A673 (cell line): ENCODE measurements around the gene GPHA2. TPM values are rescaled to one million over a fixed set of nuclear protein-coding genes. Genes with fewer than 3 reads are reported as not detected.

Experiments used
- BruUV-seq: library from RNA; stranded (reverse); fragments of 400-500 nt; replicated peaks from 2 replicates; lab custom pipeline; 2021; lab: Mats Ljungman, UMichigan
- CTCF ChIA-PET: fragments of 300-600 bp; sonication (Branson Sonifier 250); formaldehyde crosslinking; loops from one replicate; lab custom pipeline; 2022; ENCODE audit warnings: antibody characterized with exemption; lab: Charles Lee
- POLR2A ChIA-PET: fragments of 300-600 bp; sonication (Branson Sonifier 250); formaldehyde crosslinking; loops from one replicate; lab custom pipeline; 2022; ENCODE audit warnings: antibody characterized with exemption; ENCODE audit not compliant: low non-redundant PET; lab: Charles Lee
- DNase-seq: peaks from one replicate; pipeline ENCODE4 v3.0.0-alpha.2; 2015; ENCODE audit warnings: low spot score
- H3K27ac ChIP-seq: fragments of 200-600 bp; sonication (generic); 2 replicates; pipeline ENCODE4 v1.5.1; 2016; ENCODE audit warnings: mixed run types, low read depth, mild to moderate bottlenecking, mixed read lengths, antibody characterized with exemption, low read length; ENCODE audit not compliant: poor library complexity, severe bottlenecking
- H3K27me3 ChIP-seq: fragments of 200-600 bp; sonication (generic); replicated peaks from 2 replicates; pipeline ENCODE4 v1.6.1; 2017; ENCODE audit warnings: mixed run types, low read depth, mild to moderate bottlenecking, mixed read lengths, antibody characterized with exemption, low read length; ENCODE audit not compliant: insufficient read depth, poor library complexity
- H3K36me3 ChIP-seq: fragments of 200-600 bp; sonication (generic); 2 replicates; pipeline ENCODE4 v1.6.1; 2016; ENCODE audit warnings: mixed run types, mild to moderate bottlenecking, mixed read lengths, antibody characterized with exemption, low read length; ENCODE audit not compliant: insufficient read depth, poor library complexity, severe bottlenecking
- H3K4me1 ChIP-seq: fragments of 200-600 bp; sonication (generic); 2 replicates; pipeline ENCODE4 v1.6.1; 2017; ENCODE audit warnings: mixed run types, mild to moderate bottlenecking, mixed read lengths, antibody characterized with exemption, low read length; ENCODE audit not compliant: insufficient read depth, poor library complexity, severe bottlenecking
- H3K4me3 ChIP-seq: fragments of 200-600 bp; sonication (generic); 2 replicates; pipeline ENCODE4 v1.5.1; 2016; ENCODE audit warnings: low read depth, mixed run types, mild to moderate bottlenecking, mixed read lengths, low read length; ENCODE audit not compliant: poor library complexity, severe bottlenecking
- H3K9me3 ChIP-seq: fragments of 200-600 bp; sonication (generic); 2 replicates; pipeline ENCODE4 v1.6.1; 2016; ENCODE audit warnings: mixed run types, low read depth, mild to moderate bottlenecking, mixed read lengths, antibody characterized with exemption, low read length; ENCODE audit not compliant: poor library complexity, severe bottlenecking
- CTCF ChIP-seq: fragments of 300-800, 200-600 bp; sonication (generic); conservative IDR thresholded peaks from 2 replicates; pipeline ENCODE4 v1.5.1; 2017; ENCODE audit warnings: low read depth, mild to moderate bottlenecking, antibody characterized with exemption, low read length, moderate library complexity, mixed read lengths
- EZH2 ChIP-seq: fragments of 200-600 bp; sonication (generic); IDR thresholded peaks from 2 replicates; pipeline ENCODE4 v1.6.1; 2017; ENCODE audit warnings: borderline replicate concordance, low read depth, mild to moderate bottlenecking, mixed read lengths, antibody characterized with exemption, low read length; ENCODE audit not compliant: poor library complexity, severe bottlenecking
- intact Hi-C: fragments of 100-400 bp; cut with micrococcal nuclease; formaldehyde crosslinking; loops from one replicate; pipeline ENCODE4 v1.10.0; 2022; ENCODE audit not compliant: unreplicated experiment
- total RNA-seq: library from RNA; stranded (reverse); gene quantifications from 2 replicates; pipeline ENCODE4 v1.2.3, GENCODE V29; 2021

Gene GPHA2
- total RNA-seq, 1 experiment from 2014 or later = not detected

- CTCF ChIA-PET = no interaction called here
- H3K4me3 ChIP-seq = no peak overlapping the region
- POLR2A ChIA-PET = no interaction called here
- H3K27ac ChIP-seq = no peak overlapping the region
- no peaks in the 10 kb centered on the region for H3K4me1 ChIP-seq
- no peaks in the 10 kb centered on the region for H3K9me3 ChIP-seq
- no peaks in the 10 kb centered on the region for H3K27me3 ChIP-seq
- intact Hi-C loops = no loop called here
- no TSS peak for BruUV-seq
- TF ChIP-seq CTCF = no peak
- TF ChIP-seq EZH2 = no peak
- peaks cover 1% of the 10 kb centered on the region for H3K36me3 ChIP-seq
- DNase-seq = no peak
These were observed 35.4 kb downstream of the GPHA2 start for GRCh38 chr11:64900263-64900678.

- Histone ChIP-seq H3K4me1 (no peaks in the 10 kb centered on the region), H3K27ac (no peak overlapping the region), H3K9me3 (no peaks in the 10 kb centered on the region), H3K27me3 (no peaks in the 10 kb centered on the region), H3K36me3 (no peaks in the 10 kb centered on the region), H3K4me3 (no peak overlapping the region)
- ChIA-PET CTCF (interaction anchor here (1.0 kb wide), 1 partner anchor 10 kb away, joined by 3 read pairs; no protein-coding TSS in a partner anchor), POLR2A (no interaction called here)
- DNase-seq = no peak
- TF ChIP-seq EZH2 (no peak), CTCF (no peak)
- intact Hi-C loops = no loop called here
- no TSS peak for BruUV-seq
These were observed 37.2 kb downstream of the GPHA2 start for GRCh38 chr11:64898541-64898940.

GRCh38 chr11:64898076-64898445, 37.6 kb downstream of the GPHA2 start:
- H3K27me3 ChIP-seq = no peaks in the 10 kb centered on the region
- no TSS peak for BruUV-seq
- no peaks in the 10 kb centered on the region for H3K36me3 ChIP-seq
- H3K4me1 ChIP-seq = no peaks in the 10 kb centered on the region
- intact Hi-C loops = no loop called here
- H3K27ac ChIP-seq = no peak overlapping the region
- ChIA-PET POLR2A (no interaction called here), CTCF (interaction anchor here (1.0 kb wide), 1 partner anchor 10 kb away, joined by 3 read pairs; no protein-coding TSS in a partner anchor)
- no peak overlapping the region for H3K4me3 ChIP-seq
- TF ChIP-seq EZH2 (no peak), CTCF (no peak)
- DNase-seq = no peak
- H3K9me3 ChIP-seq = no peaks in the 10 kb centered on the region
